Measurements from ENCODE around the gene SLC2A3. TPM values are rescaled to one million over a fixed set of nuclear protein-coding genes. Genes with fewer than 3 reads are reported as not detected.

SLC2A3 gene
- polyA plus RNA-seq, 2 of the 4 experiments (the other 2 are of a cell fraction) = 13.3 to 52.4 TPM

- Histone ChIP-seq H3K9me3 (no peaks in the 10 kb centered on the region), H3K27ac (no peak overlapping the region), H3K4me1 (no peaks in the 10 kb centered on the region), H3K4me3 (no peak overlapping the region), H3K4me2 (no peak overlapping the region)
- ChIA-PET CTCF (interaction anchor here (1.4 kb wide), 1 partner anchor 54 kb away, joined by 5 read pairs; no protein-coding TSS in a partner anchor), POLR2A (no interaction called here)
- TF ChIP-seq TP53 (CRISPR knock-in tag; IDR thresholded peaks at IDR 0.05) (no peak), BCL3 (IDR thresholded peaks at IDR 0.05) (no peak), SREBF2 (IDR thresholded peaks at IDR 0.05) (no peak), HOXA7 (CRISPR knock-in tag; IDR thresholded peaks at IDR 0.05) (no peak)
- FAIRE-seq (no peak), ATAC-seq (no peak), DNase-seq (ENCODE audit: low read depth in 1 of 2, low spot score in 1 of 2) (no peak)
- WGBS (ENCODE audit: missing lambda C conversion rate) = 84% methylated on average over 3 of the region's 3 CpGs
These were observed 56.7 kb downstream of the SLC2A3 start for GRCh38 chr12:7879246-7879645.

- no peak overlapping the region for H3K4me2 ChIP-seq
- FAIRE-seq = no peak
- POLR2A ChIA-PET = no interaction called here
- CTCF ChIA-PET = interaction anchor here (0.9 to 3.2 kb wide), 5 partner anchors 15 to 117 kb away, joined by 3 to 9 read pairs (median 3); no protein-coding TSS in a partner anchor
- WGBS (ENCODE audit: missing lambda C conversion rate) = 81% methylated on average over 8 of the region's 8 CpGs
- H3K9me3 ChIP-seq = no peaks in the 10 kb centered on the region
- H3K4me3 ChIP-seq = no peak overlapping the region
- no peak for DNase-seq (ENCODE audit: low read depth in 1 of 2, low spot score in 1 of 2)
- no peak for TF ChIP-seq REST (IDR thresholded peaks at IDR 0.05)
- TF ChIP-seq NFE2L2 (conservative IDR thresholded peaks at IDR 0.05; ENCODE audit: low read length) = no peak
- TF ChIP-seq MAZ (IDR thresholded peaks at IDR 0.05; ENCODE audit: borderline replicate concordance, low read depth, low read length) = no peak
- TF ChIP-seq ZC3H11A (IDR thresholded peaks at IDR 0.05) = no peak
- no peak for TF ChIP-seq RCOR1 (IDR thresholded peaks at IDR 0.05; ENCODE audit: low read depth, low read length)
- no peak for TF ChIP-seq BHLHE40 (IDR thresholded peaks at IDR 0.05; ENCODE audit: low read depth, low read length)
- TF ChIP-seq GATA3 (IDR thresholded peaks at IDR 0.05; ENCODE audit: borderline replicate concordance) = no peak
- no peak for TF ChIP-seq SMC3 (IDR thresholded peaks at IDR 0.05)
- TF ChIP-seq NR3C1 (IDR thresholded peaks at IDR 0.05) = no peak
- no peak for TF ChIP-seq ELK1 (IDR thresholded peaks at IDR 0.05; ENCODE audit: low read depth, low read length)
- TF ChIP-seq ZFP36 (IDR thresholded peaks at IDR 0.05; ENCODE audit: borderline replicate concordance, partially characterized antibody) = no peak
- no peak for TF ChIP-seq CHD4 (IDR thresholded peaks at IDR 0.05; ENCODE audit: borderline replicate concordance)
- no peak for TF ChIP-seq MAFK (IDR thresholded peaks at IDR 0.05; ENCODE audit: partially characterized antibody)
- no peak for TF ChIP-seq HEYL (CRISPR knock-in tag; IDR thresholded peaks at IDR 0.05)
- no peak for TF ChIP-seq MYC (IDR thresholded peaks at IDR 0.05; ENCODE audit: borderline replicate concordance, low read length)
- no peak for TF ChIP-seq FOSL2 (IDR thresholded peaks at IDR 0.05)
- no peak for TF ChIP-seq FOSL2 (CRISPR knock-in tag; IDR thresholded peaks at IDR 0.05)
- no peak for TF ChIP-seq HMGXB4 (CRISPR knock-in tag; IDR thresholded peaks at IDR 0.05; ENCODE audit: borderline replicate concordance)
- H3K27ac ChIP-seq = no peak overlapping the region
- H3K4me1 ChIP-seq = no peaks in the 10 kb centered on the region
- no peak for ATAC-seq
These were observed 58.6 kb downstream of the SLC2A3 start for GRCh38 chr12:7877420-7877819.
